HEK293 (cell line): ENCODE measurements around the gene ABCB9.
A peak's percentile ranks its signal among the peaks of the same experiment; 100 is the strongest.

Source experiments
- ATF2 ChIP-seq: fragments of 450-650 bp; formaldehyde crosslinking; IDR thresholded peaks from 2 replicates; pipeline ENCODE4 v1.5.1; 2016; ENCODE audit warnings: missing biosample characterization, missing genetic modification characterization, low read depth
- BCL11B ChIP-seq: fragments of 450-650 bp; formaldehyde crosslinking; IDR thresholded peaks from 2 replicates; pipeline ENCODE4 v1.5.1; 2016; ENCODE audit warnings: low read depth, missing biosample characterization, missing genetic modification characterization
- IKZF3 ChIP-seq: fragments of 450-650 bp; IDR thresholded peaks from 2 replicates; pipeline ENCODE4 v1.5.0; 2018; ENCODE audit warnings: missing biosample characterization, mild to moderate bottlenecking, missing genetic modification characterization, moderate library complexity
- INSM2 ChIP-seq: fragments of 450-650 bp; formaldehyde crosslinking; IDR thresholded peaks from 2 replicates; pipeline ENCODE4 v1.5.1; 2016; ENCODE audit warnings: missing biosample characterization, missing genetic modification characterization
- KLF1 ChIP-seq: fragments of 450-650 bp; formaldehyde crosslinking; IDR thresholded peaks from 2 replicates; pipeline ENCODE4 v1.5.1; 2016; ENCODE audit warnings: missing biosample characterization, missing genetic modification characterization
- KLF10 ChIP-seq: fragments of 450-650 bp; IDR thresholded peaks from 2 replicates; pipeline ENCODE4 v1.5.1; 2018; ENCODE audit warnings: missing biosample characterization, mild to moderate bottlenecking, missing genetic modification characterization
- KLF17 ChIP-seq: fragments of 450-650 bp; formaldehyde crosslinking; IDR thresholded peaks from 2 replicates; pipeline ENCODE4 v1.5.1; 2016; ENCODE audit warnings: missing biosample characterization, missing genetic modification characterization
- PBX3 ChIP-seq: sonication (generic); formaldehyde crosslinking; IDR thresholded peaks from 2 replicates; pipeline ENCODE4 v1.8.1; 2022; ENCODE audit warnings: mild to moderate bottlenecking, moderate library complexity, missing genetic modification reagents
- SP2 ChIP-seq: fragments of 450-650 bp; formaldehyde crosslinking; IDR thresholded peaks from 2 replicates; pipeline ENCODE4 v1.5.1; 2016; ENCODE audit warnings: missing biosample characterization, missing genetic modification characterization
- ZBTB17 ChIP-seq: fragments of 450-650 bp; formaldehyde crosslinking; IDR thresholded peaks from 2 replicates; pipeline ENCODE4 v1.5.1; 2016; ENCODE audit warnings: missing biosample characterization, missing genetic modification characterization
- ZFP3 ChIP-seq: fragments of 450-650 bp; formaldehyde crosslinking; IDR thresholded peaks from 2 replicates; pipeline ENCODE4 v1.5.1; 2016; ENCODE audit warnings: low read depth, missing biosample characterization, missing genetic modification characterization
- ZFP37 ChIP-seq: fragments of 450-650 bp; formaldehyde crosslinking; IDR thresholded peaks from 2 replicates; pipeline ENCODE4 v1.5.1; 2016; ENCODE audit warnings: missing biosample characterization, missing genetic modification characterization
- ZNF114 ChIP-seq: fragments of 450-650 bp; formaldehyde crosslinking; IDR thresholded peaks from 2 replicates; pipeline ENCODE4 v1.5.0; 2017; ENCODE audit warnings: missing biosample characterization, missing genetic modification characterization
- ZNF133 ChIP-seq: fragments of 450-650 bp; formaldehyde crosslinking; IDR thresholded peaks from 2 replicates; pipeline ENCODE4 v1.5.1; 2016; ENCODE audit warnings: missing biosample characterization, missing genetic modification characterization
- ZNF146 ChIP-seq: fragments of 450-650 bp; formaldehyde crosslinking; IDR thresholded peaks from 2 replicates; pipeline ENCODE4 v1.5.1; 2016; ENCODE audit warnings: missing biosample characterization, missing genetic modification characterization
- ZNF2 ChIP-seq: fragments of 450-650 bp; formaldehyde crosslinking; IDR thresholded peaks from 2 replicates; pipeline ENCODE4 v1.5.1; 2016; ENCODE audit warnings: missing biosample characterization, missing genetic modification characterization
- ZNF223 ChIP-seq: fragments of 450-650 bp; formaldehyde crosslinking; IDR thresholded peaks from 2 replicates; pipeline ENCODE4 v1.5.1; 2016; ENCODE audit warnings: missing biosample characterization, missing genetic modification characterization
- ZNF239 ChIP-seq: fragments of 450-650 bp; formaldehyde crosslinking; IDR thresholded peaks from 2 replicates; pipeline ENCODE4 v1.5.1; 2016; ENCODE audit warnings: missing biosample characterization, missing genetic modification characterization
- ZNF24 ChIP-seq: fragments of 450-650 bp; formaldehyde crosslinking; IDR thresholded peaks from 2 replicates; pipeline ENCODE4 v1.5.1; 2016; ENCODE audit warnings: missing biosample characterization, missing genetic modification characterization
- ZNF248 ChIP-seq: fragments of 450-650 bp; formaldehyde crosslinking; IDR thresholded peaks from 2 replicates; pipeline ENCODE4 v1.5.1; 2017; ENCODE audit warnings: missing biosample characterization, missing genetic modification characterization
- ZNF26 ChIP-seq: fragments of 450-650 bp; formaldehyde crosslinking; IDR thresholded peaks from 2 replicates; pipeline ENCODE4 v1.5.1; 2016; ENCODE audit warnings: missing biosample characterization, missing genetic modification characterization
- ZNF266 ChIP-seq: fragments of 450-650 bp; formaldehyde crosslinking; IDR thresholded peaks from 2 replicates; pipeline ENCODE4 v1.5.1; 2016; ENCODE audit warnings: missing biosample characterization, missing genetic modification characterization, low read depth
- ZNF335 ChIP-seq: fragments of 450-650 bp; formaldehyde crosslinking; conservative IDR thresholded peaks from 2 replicates; pipeline ENCODE4 v1.5.1; 2016; ENCODE audit warnings: missing biosample characterization, missing genetic modification characterization
- ZNF350 ChIP-seq: fragments of 450-650 bp; formaldehyde crosslinking; IDR thresholded peaks from 2 replicates; pipeline ENCODE4 v1.5.0; 2017; ENCODE audit warnings: missing biosample characterization, mild to moderate bottlenecking, missing genetic modification characterization
- ZNF391 ChIP-seq: fragments of 450-650 bp; formaldehyde crosslinking; IDR thresholded peaks from 2 replicates; pipeline ENCODE4 v1.5.1; 2016; ENCODE audit warnings: low read depth, missing biosample characterization, missing genetic modification characterization, borderline replicate concordance
- ZNF433 ChIP-seq: fragments of 450-650 bp; formaldehyde crosslinking; IDR thresholded peaks from 2 replicates; pipeline ENCODE4 v1.5.1; 2016; ENCODE audit warnings: missing biosample characterization, missing genetic modification characterization, low read depth
- ZNF488 ChIP-seq: fragments of 450-650 bp; formaldehyde crosslinking; IDR thresholded peaks from 2 replicates; pipeline ENCODE4 v1.5.1; 2016; ENCODE audit warnings: missing biosample characterization, missing genetic modification characterization
- ZNF585B ChIP-seq: fragments of 450-650 bp; formaldehyde crosslinking; IDR thresholded peaks from 2 replicates; pipeline ENCODE4 v1.5.1; 2016; ENCODE audit warnings: missing biosample characterization, missing genetic modification characterization
- ZNF677 ChIP-seq: fragments of 450-650 bp; IDR thresholded peaks from 2 replicates; pipeline ENCODE4 v1.5.0; 2018; ENCODE audit warnings: missing biosample characterization, mild to moderate bottlenecking, missing genetic modification characterization, moderate library complexity
- ZNF692 ChIP-seq: fragments of 450-650 bp; formaldehyde crosslinking; IDR thresholded peaks from 2 replicates; pipeline ENCODE4 v1.5.1; 2016; ENCODE audit warnings: missing biosample characterization, missing genetic modification characterization
- ZNF777 ChIP-seq: fragments of 450-650 bp; formaldehyde crosslinking; IDR thresholded peaks from 2 replicates; pipeline ENCODE4 v1.5.1; 2017; ENCODE audit warnings: missing biosample characterization, missing genetic modification characterization, borderline replicate concordance
- ZSCAN4 ChIP-seq: fragments of 450-650 bp; formaldehyde crosslinking; IDR thresholded peaks from 2 replicates; pipeline ENCODE4 v1.5.1; 2017; ENCODE audit warnings: missing biosample characterization, missing genetic modification characterization

ABCB9 gene

GRCh38 chr12:122880668-122881067 is 85.6 kb downstream of the ABCB9 start (continued):
- no peak for TF ChIP-seq ZNF223 (tag by site-specific recombination)
- no peak for TF ChIP-seq ZNF777 (tag by site-specific recombination)
- TF ChIP-seq ZNF488 (tag by site-specific recombination): no peak
- peak; percentile 54; the same call in 1 of the 2 replicates for TF ChIP-seq ZNF24 (tag by site-specific recombination)
- TF ChIP-seq ZFP3: no peak
- TF ChIP-seq SP2 (tag by site-specific recombination): no peak
- TF ChIP-seq ZNF391 (tag by site-specific recombination): no peak
- TF ChIP-seq INSM2: peak; percentile 53; the same call in 1 of the 2 replicates
- TF ChIP-seq ZNF350: no peak
- TF ChIP-seq ZNF692 (tag by site-specific recombination): no peak
- no peak; the same call in 1 of the 2 replicates for TF ChIP-seq IKZF3 (tag by site-specific recombination)
- no peak for TF ChIP-seq ZNF133
- TF ChIP-seq ZNF2: no peak
- TF ChIP-seq ZNF677 (tag by site-specific recombination): no peak
- TF ChIP-seq KLF17: 0 out of 2 replicates have a peak, but pooled peaks have one; percentile 14
- no peak for TF ChIP-seq ZNF248 (tag by site-specific recombination)
- TF ChIP-seq KLF1 (tag by site-specific recombination): no peak
- TF ChIP-seq ZNF146: no peak
- no peak for TF ChIP-seq ZNF114 (tag by site-specific recombination)
- no peak; the same call in none of the 2 replicates for TF ChIP-seq ZSCAN4 (tag by site-specific recombination)
- TF ChIP-seq ZNF26 (tag by site-specific recombination): no peak
- TF ChIP-seq ZNF433 (tag by site-specific recombination): no peak
- TF ChIP-seq BCL11B: no peak
- peak; percentile 75; the same call in 1 of the 2 replicates for TF ChIP-seq ZBTB17 (tag by site-specific recombination)
- TF ChIP-seq ZNF585B (tag by site-specific recombination): no peak
- no peak for TF ChIP-seq ZFP37 (tag by site-specific recombination)
- no peak for TF ChIP-seq ZNF266 (tag by site-specific recombination)
- no peak for TF ChIP-seq ATF2 (tag by site-specific recombination)
- TF ChIP-seq PBX3 (CRISPR knock-in tag): 0 out of 2 replicates have a peak, but pooled peaks have one; percentile 32
- TF ChIP-seq ZNF335 (tag by site-specific recombination): 0 out of 2 replicates have a peak, but pooled peaks have one; percentile 12
- TF ChIP-seq ZNF239 (tag by site-specific recombination): no peak
- no peak for TF ChIP-seq KLF10 (tag by site-specific recombination)
